ENCODE measurements around the gene SUFU. TPM values are rescaled to one million over a fixed set of nuclear protein-coding genes. Genes with fewer than 3 reads are reported as not detected.

Gene SUFU
- total and polyA plus RNA-seq, 2 of the 13 experiments (the other 11 are each of a cell fraction or from before 2014, with no cell fraction given), result 2.9 to 5.5 TPM

- TF ChIP-seq ZNF407 (CRISPR knock-in tag; IDR thresholded peaks at IDR 0.05; ENCODE audit: not compliant biosample characterization), result no peak
- TF ChIP-seq ZBED4 (CRISPR knock-in tag; IDR thresholded peaks at IDR 0.05; ENCODE audit: borderline replicate concordance), result peak; percentile 83
- TF ChIP-seq IRX3 (CRISPR knock-in tag; IDR thresholded peaks at IDR 0.05; ENCODE audit: borderline replicate concordance, low read depth), result no peak
- TF ChIP-seq PTBP1 (IDR thresholded peaks at IDR 0.05; ENCODE audit: low read depth, low read length, poor library complexity, severe bottlenecking), result no peak
- no peak for TF ChIP-seq ZNF597 (CRISPR knock-in tag; IDR thresholded peaks at IDR 0.05)
- TF ChIP-seq ZNF276 (CRISPR knock-in tag; IDR thresholded peaks at IDR 0.05; ENCODE audit: low read depth), result peak; percentile 36; the same call in 1 of the 2 replicates
- no peak for TF ChIP-seq GPBP1L1 (CRISPR knock-in tag; IDR thresholded peaks at IDR 0.05)
Measured at GRCh38 chr10:102597131-102597991, 93.6 kb downstream of the SUFU start (continued).

Data from HepG2 (cell line).